IMR-90 (cell line): ENCODE data around the gene MAML2. TPM values are rescaled to one million over a fixed set of nuclear protein-coding genes. Genes with fewer than 3 reads are reported as not detected.

Source experiments
- ATAC-seq: fragments of 200-7000 bp; cut with Tn5 transposase; 2 replicates; pipeline ENCODE4 v1.9.1; 2020; ENCODE audit warnings: low read depth, mild to moderate bottlenecking, moderate library complexity
- BruUV-seq: library from RNA; stranded (reverse); fragments of 400-500 nt; replicated peaks from 2 replicates; lab custom pipeline; 2021; lab: Mats Ljungman, UMichigan
- CTCF ChIA-PET: fragments of 300-600 bp; formaldehyde crosslinking; extraction: SDS; loops from one replicate; lab custom pipeline; 2021; ENCODE audit warnings: antibody characterized with exemption; lab: Yijun Ruan, JAX
- POLR2A ChIA-PET: fragments of 300-600 bp; sonication (Branson Sonifier 250); formaldehyde crosslinking; loops from one replicate; lab custom pipeline; 2022; ENCODE audit warnings: antibody characterized with exemption; ENCODE audit not compliant: unreplicated experiment; lab: Charles Lee
- DNase-seq: peaks from one replicate; pipeline ENCODE4 v3.0.0; 2013
- H2AFZ ChIP-seq: replicated peaks from 2 replicates; pipeline ENCODE3; 2013; ENCODE audit warnings: low read length, mild to moderate bottlenecking; ENCODE audit not compliant: poor library complexity
- H2AK5ac ChIP-seq: 2 replicates; pipeline ENCODE4 v1.6.1; 2013; ENCODE audit warnings: low read depth, low read length, inconsistent platforms
- H2AK9ac ChIP-seq: replicated peaks from 2 replicates; pipeline ENCODE3; 2013; ENCODE audit warnings: mild to moderate bottlenecking, low read depth, low read length, moderate library complexity; ENCODE audit not compliant: poor library complexity
- H2BK120ac ChIP-seq: 2 replicates; pipeline ENCODE4 v1.6.1; 2013; ENCODE audit warnings: low read depth, low read length, inconsistent platforms
- H2BK15ac ChIP-seq: 3 replicates; pipeline ENCODE4 v1.6.1; 2013; ENCODE audit warnings: low read depth, low read length, inconsistent platforms
- H2BK20ac ChIP-seq: 2 replicates; pipeline ENCODE4 v1.6.1; 2013; ENCODE audit warnings: low read depth, mild to moderate bottlenecking, inconsistent platforms, low read length, moderate library complexity
- H2BK5ac ChIP-seq: 2 replicates; pipeline ENCODE4 v1.6.1; 2013; ENCODE audit warnings: mild to moderate bottlenecking, low read depth, low read length, inconsistent platforms; ENCODE audit not compliant: poor library complexity, severe bottlenecking
- H3K14ac ChIP-seq: replicated peaks from 2 replicates; pipeline ENCODE4 v1.6.1; 2013; ENCODE audit warnings: low read depth, low read length, inconsistent platforms
- H3K18ac ChIP-seq: 2 replicates; pipeline ENCODE4 v1.6.1; 2013; ENCODE audit warnings: low read depth, low read length, control low read depth
- H3K23ac ChIP-seq: 2 replicates; pipeline ENCODE4 v1.6.1; 2013; ENCODE audit warnings: low read depth, low read length, inconsistent platforms
- H3K27ac ChIP-seq: 2 replicates; pipeline ENCODE4 v1.5.1; 2013; ENCODE audit warnings: mild to moderate bottlenecking, control low read depth, low read length; ENCODE audit not compliant: insufficient read depth
- H3K27me3 ChIP-seq: 2 replicates; pipeline ENCODE4 v1.6.1; 2013; ENCODE audit warnings: low read length; ENCODE audit not compliant: control insufficient read depth, insufficient read depth
- H3K36me3 ChIP-seq: 2 replicates; pipeline ENCODE4 v1.6.1; 2013; ENCODE audit warnings: low read length, mixed read lengths; ENCODE audit not compliant: control insufficient read depth, insufficient read depth
- H3K4ac ChIP-seq: 2 replicates; pipeline ENCODE4 v1.6.1; 2013; ENCODE audit warnings: low read depth, low read length, inconsistent platforms
- H3K4me1 ChIP-seq: 2 replicates; pipeline ENCODE4 v1.6.1; 2013; ENCODE audit warnings: low read length, mixed read lengths; ENCODE audit not compliant: control insufficient read depth, insufficient read depth
- H3K4me2 ChIP-seq: 2 replicates; pipeline ENCODE4 v1.6.1; 2013; ENCODE audit warnings: low read depth, mild to moderate bottlenecking, control low read depth, low read length, moderate library complexity
- H3K4me3 ChIP-seq: 2 replicates; pipeline ENCODE4 v1.5.1; 2013; ENCODE audit warnings: low read depth, mild to moderate bottlenecking, control low read depth, low read length, moderate library complexity; ENCODE audit not compliant: insufficient read depth
- H3K56ac ChIP-seq: 2 replicates; pipeline ENCODE4 v1.6.1; 2013; ENCODE audit warnings: low read length, inconsistent platforms; ENCODE audit not compliant: insufficient read depth; ENCODE audit errors: extremely low read depth
- H3K79me1 ChIP-seq, 2 experiments: 2 replicates each; pipeline ENCODE4 v1.6.1; 2013; ENCODE audit warnings: low read length in 2 of 2, inconsistent platforms in 1 of 2, low read depth in 1 of 2
- H3K9ac ChIP-seq: 2 replicates; pipeline ENCODE4 v1.6.1; 2013; ENCODE audit warnings: low read depth, low read length, control low read depth
- H3K9me1 ChIP-seq: 2 replicates; pipeline ENCODE4 v1.6.1; 2013; ENCODE audit warnings: low read length, inconsistent platforms; ENCODE audit not compliant: insufficient read depth
- H3K9me3 ChIP-seq: 2 replicates; pipeline ENCODE4 v1.6.1; 2013; ENCODE audit warnings: low read length; ENCODE audit not compliant: control insufficient read depth, insufficient read depth
- H4K20me1 ChIP-seq: 2 replicates; pipeline ENCODE4 v1.6.1; 2013; ENCODE audit warnings: low read length, inconsistent platforms; ENCODE audit not compliant: insufficient read depth
- H4K5ac ChIP-seq: 2 replicates; pipeline ENCODE4 v1.6.1; 2013; ENCODE audit warnings: mild to moderate bottlenecking, low read depth, low read length, control low read depth
- H4K8ac ChIP-seq, 2 experiments: 2 replicates each; pipeline ENCODE4 v1.6.1; 2013; ENCODE audit warnings: low read depth in 2 of 2, low read length in 2 of 2, control low read depth in 1 of 2, inconsistent platforms in 1 of 2
- H4K91ac ChIP-seq: 2 replicates; pipeline ENCODE4 v1.6.1; 2013; ENCODE audit warnings: low read depth, low read length, inconsistent platforms; ENCODE audit not compliant: insufficient read depth
- BHLHE40 ChIP-seq: fragments of 150-350 bp; IDR thresholded peaks from 2 replicates; pipeline ENCODE4 v1.6.1; 2016; ENCODE audit warnings: mild to moderate bottlenecking, low read depth, low read length
- CEBPB ChIP-seq: IDR thresholded peaks from 2 replicates; pipeline ENCODE4 v1.6.1; 2012; ENCODE audit warnings: low read depth, low read length, improper control_type of control experiment
- CHD1 ChIP-seq: IDR thresholded peaks from 2 replicates; pipeline ENCODE4 v1.6.1; 2012; ENCODE audit warnings: low read depth, low read length, improper control_type of control experiment
- MAFK ChIP-seq: IDR thresholded peaks from 2 replicates; pipeline ENCODE4 v1.6.1; 2012; ENCODE audit warnings: low read depth, low read length, improper control_type of control experiment
- MAZ ChIP-seq: IDR thresholded peaks from 2 replicates; pipeline ENCODE4 v1.6.1; 2012; ENCODE audit warnings: low read depth, mild to moderate bottlenecking, low read length, improper control_type of control experiment, moderate library complexity, borderline replicate concordance
- NFE2L2 ChIP-seq: fragments of 150-350 bp; IDR thresholded peaks from 2 replicates; pipeline ENCODE4 v1.6.1; 2016; ENCODE audit warnings: low read depth, mild to moderate bottlenecking, low read length
- POLR2A ChIP-seq: IDR thresholded peaks from 2 replicates; pipeline ENCODE4 v1.6.1; 2012; ENCODE audit warnings: mild to moderate bottlenecking, low read depth, low read length
- RAD21 ChIP-seq: IDR thresholded peaks from 2 replicates; pipeline ENCODE4 v1.6.1; 2012; ENCODE audit warnings: low read length, improper control_type of control experiment
- SMC3 ChIP-seq: fragments of 150-350 bp; IDR thresholded peaks from 2 replicates; pipeline ENCODE4 v1.6.1; 2016; ENCODE audit warnings: low read depth, mild to moderate bottlenecking, antibody characterized with exemption, low read length, moderate library complexity
- WGBS, 2 experiments: methylation state at CpG; one replicate each; pipeline versions ENCODE4 v1.1.5 to v1.1.7; 2013; ENCODE audit warnings: missing lambda C conversion rate in 2 of 2; ENCODE audit not compliant: insufficient read length in 1 of 2; ENCODE audit errors: extremely low coverage in 2 of 2; 5-methylcytosine and 5-hydroxymethylcytosine counted together
- dilution Hi-C: fragments of 300-500 bp; cut with HindIII; formaldehyde crosslinking; loops from one replicate; pipeline ENCODE4 v1.14.3; 2018; ENCODE audit warnings: low sequenced_read_pairs; ENCODE audit not compliant: unreplicated experiment
- in situ Hi-C: fragments of 300-500 bp; cut with MboI; formaldehyde crosslinking; loops from 3 replicates; pipeline ENCODE4 v1.14.3; 2019; ENCODE audit warnings: low sequenced_read_pairs, inconsistent platforms, mixed read lengths
- intact Hi-C: fragments of 100-400 bp; cut with micrococcal nuclease; formaldehyde crosslinking; loops from 2 replicates; pipeline ENCODE4 v1.10.0; 2022
- polyA plus RNA-seq, 3 experiments: library from polyadenylated mRNA; depleted of rRNA; stranded (reverse); fragments of >200 nt; gene quantifications; 2 replicates each; pipeline ENCODE4 v1.2.3, GENCODE V29; 2012; ENCODE audit warnings: low replicate concordance in 1 of 3
- total RNA-seq: library from RNA; depleted of rRNA; stranded (reverse); fragments of >200 nt; gene quantifications from 2 replicates; pipeline ENCODE4 v1.2.3, GENCODE V29; 2012
- TF ChIP-seq, protein P1 (sequence below): fragments of 150-350 bp; IDR thresholded peaks from 2 replicates; pipeline ENCODE4 v1.6.1; 2016; ENCODE audit warnings: low read depth, mild to moderate bottlenecking, low read length, moderate library complexity, borderline replicate concordance
- TF ChIP-seq, protein P2 (sequence below): conservative IDR thresholded peaks from 2 replicates; pipeline ENCODE4 v1.5.1; 2012; ENCODE audit warnings: mild to moderate bottlenecking, low read depth, low read length, improper control_type of control experiment
- TF ChIP-seq, protein P3 (sequence below): fragments of 150-350 bp; IDR thresholded peaks from 2 replicates; pipeline ENCODE4 v1.6.1; 2017; ENCODE audit warnings: mild to moderate bottlenecking, antibody characterized with exemption, low read length, low read depth

The MAML2 gene
- total and polyA plus RNA-seq, 2 of the 4 experiments (the other 2 are of a cell fraction), result 15.0 to 19.5 TPM

DNA sequence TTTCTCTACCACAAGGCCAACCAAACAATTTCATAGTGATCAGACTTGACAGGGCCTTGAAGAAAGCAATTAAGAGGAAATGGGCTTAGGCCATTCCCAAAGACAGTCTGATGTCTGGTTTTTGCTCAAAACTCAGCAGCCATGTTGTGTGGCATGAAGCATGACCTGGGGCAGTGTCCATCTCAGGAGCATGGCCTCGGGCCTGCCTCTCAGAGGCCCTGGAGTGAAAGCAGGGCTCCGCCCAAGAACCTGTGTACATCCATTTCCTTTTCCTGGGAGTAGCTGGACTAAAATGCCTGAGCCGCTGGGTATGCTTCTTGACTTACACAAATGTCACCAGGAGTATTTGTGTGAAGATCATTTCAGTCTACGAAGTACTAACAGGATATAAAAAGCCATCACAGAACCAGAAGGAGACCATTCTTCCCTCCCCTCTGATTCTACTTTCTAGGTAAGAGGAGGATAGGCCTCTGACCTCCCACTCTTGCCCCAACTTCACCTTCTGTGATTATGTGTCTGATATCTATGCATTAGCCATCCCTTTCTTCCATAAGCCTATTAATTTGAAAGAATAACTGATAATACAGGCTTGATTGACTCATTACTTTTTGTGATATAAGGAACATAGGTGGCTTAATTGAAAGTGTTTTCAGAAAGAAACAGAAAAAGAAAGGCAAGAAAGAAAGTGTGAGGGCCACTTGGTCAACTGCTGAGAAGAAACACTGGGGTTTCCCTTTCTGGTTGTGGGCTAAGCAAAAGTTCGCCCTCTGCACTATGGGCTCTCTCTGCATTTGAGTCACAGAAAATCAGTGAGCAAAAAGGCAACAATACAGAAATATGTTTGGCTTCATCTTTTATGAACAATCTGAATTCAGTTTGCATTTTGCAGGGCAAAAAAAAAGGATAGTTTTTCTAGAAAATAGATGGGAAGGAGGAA is 230.5 kb downstream of the MAML2 start:
- WGBS, 2 experiments, result no CpG with 5 or more reads among the region's 5 CpGs
- Histone ChIP-seq H3K9ac (peak overlapping the region; percentile 62), H3K4me3 (no peak overlapping the region)
- TF ChIP-seq CHD1 (no peak), SMC3 (no peak), BHLHE40 (no peak), CEBPB (no peak), MAFK (no peak), NFE2L2 (no peak), MAZ (no peak), POLR2A (no peak), RAD21 (no peak)
- TF ChIP-seq, protein P1, sequence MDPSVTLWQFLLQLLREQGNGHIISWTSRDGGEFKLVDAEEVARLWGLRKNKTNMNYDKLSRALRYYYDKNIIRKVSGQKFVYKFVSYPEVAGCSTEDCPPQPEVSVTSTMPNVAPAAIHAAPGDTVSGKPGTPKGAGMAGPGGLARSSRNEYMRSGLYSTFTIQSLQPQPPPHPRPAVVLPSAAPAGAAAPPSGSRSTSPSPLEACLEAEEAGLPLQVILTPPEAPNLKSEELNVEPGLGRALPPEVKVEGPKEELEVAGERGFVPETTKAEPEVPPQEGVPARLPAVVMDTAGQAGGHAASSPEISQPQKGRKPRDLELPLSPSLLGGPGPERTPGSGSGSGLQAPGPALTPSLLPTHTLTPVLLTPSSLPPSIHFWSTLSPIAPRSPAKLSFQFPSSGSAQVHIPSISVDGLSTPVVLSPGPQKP, result no peak
- TF ChIP-seq, protein P2, sequence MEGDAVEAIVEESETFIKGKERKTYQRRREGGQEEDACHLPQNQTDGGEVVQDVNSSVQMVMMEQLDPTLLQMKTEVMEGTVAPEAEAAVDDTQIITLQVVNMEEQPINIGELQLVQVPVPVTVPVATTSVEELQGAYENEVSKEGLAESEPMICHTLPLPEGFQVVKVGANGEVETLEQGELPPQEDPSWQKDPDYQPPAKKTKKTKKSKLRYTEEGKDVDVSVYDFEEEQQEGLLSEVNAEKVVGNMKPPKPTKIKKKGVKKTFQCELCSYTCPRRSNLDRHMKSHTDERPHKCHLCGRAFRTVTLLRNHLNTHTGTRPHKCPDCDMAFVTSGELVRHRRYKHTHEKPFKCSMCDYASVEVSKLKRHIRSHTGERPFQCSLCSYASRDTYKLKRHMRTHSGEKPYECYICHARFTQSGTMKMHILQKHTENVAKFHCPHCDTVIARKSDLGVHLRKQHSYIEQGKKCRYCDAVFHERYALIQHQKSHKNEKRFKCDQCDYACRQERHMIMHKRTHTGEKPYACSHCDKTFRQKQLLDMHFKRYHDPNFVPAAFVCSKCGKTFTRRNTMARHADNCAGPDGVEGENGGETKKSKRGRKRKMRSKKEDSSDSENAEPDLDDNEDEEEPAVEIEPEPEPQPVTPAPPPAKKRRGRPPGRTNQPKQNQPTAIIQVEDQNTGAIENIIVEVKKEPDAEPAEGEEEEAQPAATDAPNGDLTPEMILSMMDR, result no peak
- TF ChIP-seq, protein P3, sequence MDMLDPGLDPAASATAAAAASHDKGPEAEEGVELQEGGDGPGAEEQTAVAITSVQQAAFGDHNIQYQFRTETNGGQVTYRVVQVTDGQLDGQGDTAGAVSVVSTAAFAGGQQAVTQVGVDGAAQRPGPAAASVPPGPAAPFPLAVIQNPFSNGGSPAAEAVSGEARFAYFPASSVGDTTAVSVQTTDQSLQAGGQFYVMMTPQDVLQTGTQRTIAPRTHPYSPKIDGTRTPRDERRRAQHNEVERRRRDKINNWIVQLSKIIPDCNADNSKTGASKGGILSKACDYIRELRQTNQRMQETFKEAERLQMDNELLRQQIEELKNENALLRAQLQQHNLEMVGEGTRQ, result no peak

More for the DNA sequence above, 230.5 kb downstream of the MAML2 start:
- H3K4me2 ChIP-seq, result peak overlapping the region; percentile 48
- intact Hi-C loops, result loop anchor here (2.0 kb wide), 1 partner anchor 30 kb away; no protein-coding TSS in a partner anchor
- H4K5ac ChIP-seq, result peak overlapping the region; percentile 80; the same call in 1 of the 2 replicates
- H4K20me1 ChIP-seq, result no peaks in the 10 kb centered on the region; the same call in 1 of the 2 replicates
- CTCF ChIA-PET, result interaction anchor here (0.6 to 0.8 kb wide), 4 partner anchors 10 to 259 kb away, joined by 4 to 7 read pairs (median 4); no protein-coding TSS in a partner anchor
- no peak for ATAC-seq
- H3K4ac ChIP-seq, result peak overlapping the region; percentile 46; the same call in 1 of the 2 replicates
- H3K4me1 ChIP-seq, result peaks cover 20% of the 10 kb centered on the region
- in situ Hi-C loops, result no loop called here
- H3K9me3 ChIP-seq, result no peaks in the 10 kb centered on the region
- H4K91ac ChIP-seq, result 0 out of 2 replicates have a peak overlapping the region, but pooled peaks have one; percentile 16
- peak; percentile 54 for DNase-seq
- H3K18ac ChIP-seq, result peak overlapping the region; percentile 87
- no peak overlapping the region for H2AK9ac ChIP-seq
- peak overlapping the region; percentile 84 for H3K27ac ChIP-seq
- no peak overlapping the region; the same call in 2 of the 3 replicates for H2BK15ac ChIP-seq
- H3K36me3 ChIP-seq, result no peaks in the 10 kb centered on the region; the same call in 1 of the 2 replicates
- H3K14ac ChIP-seq, result peak overlapping the region; percentile 37; the same call in 1 of the 2 replicates
- H4K8ac ChIP-seq, result peak overlapping the region in 1 of 2 experiments; percentile 23; a peak in 1 of 4 replicates
- POLR2A ChIA-PET, result interaction anchor here (0.6 to 0.7 kb wide), 2 partner anchors 100 to 264 kb away, joined by 4 to 5 read pairs; no protein-coding TSS in a partner anchor
- no peak overlapping the region for H2AFZ ChIP-seq
- peak overlapping the region; percentile 27; the same call in 1 of the 2 replicates for H2AK5ac ChIP-seq
- H2BK5ac ChIP-seq, result peak overlapping the region; percentile 51
- H3K23ac ChIP-seq, result peak overlapping the region; percentile 77; the same call in 1 of the 2 replicates
- peaks cover 23% of the 10 kb centered on the region for H3K9me1 ChIP-seq
- BruUV-seq, result no TSS peak
- dilution Hi-C loops, result no loop called here
- no peaks in the 10 kb centered on the region for H3K27me3 ChIP-seq
- H2BK20ac ChIP-seq, result peak overlapping the region; percentile 7; the same call in 1 of the 2 replicates
- H3K79me1 ChIP-seq, result peaks cover 40 to 78% of the 10 kb centered on the region in 2 experiments
- H2BK120ac ChIP-seq, result peak overlapping the region; percentile 37; the same call in 1 of the 2 replicates
- no peak overlapping the region for H3K56ac ChIP-seq
